Hindlimb muscle (tissue), 1 donor: ENCODE measurements around the gene PDXP. TPM values are rescaled to one million over a fixed set of nuclear protein-coding genes. Genes with fewer than 3 reads are reported as not detected.

Experiments
- DNase-seq: peaks from one replicate; pipeline ENCODE4 v3.0.0-alpha.2; 2013
- polyA plus RNA-seq: library from polyadenylated mRNA; unstranded; fragments of 120-200 nt; gene quantifications from one replicate; pipeline ENCODE4 v1.2.1, GENCODE V29; 2013; ENCODE audit not compliant: insufficient read length

The PDXP gene
- polyA plus RNA-seq, 1 donor: 12.6 TPM

GRCh38 chr22:37703906-37704305, 45.4 kb downstream of the PDXP start:
- no peak for DNase-seq

GRCh38 chr22:37704645-37705044, 46.1 kb downstream of the PDXP start:
- no peak for DNase-seq

- no peak for DNase-seq
Measured at GRCh38 chr22:37705205-37705604, 46.7 kb downstream of the PDXP start.

GRCh38 chr22:37708580-37709444, 50.3 kb downstream of the PDXP start:
- no peak for DNase-seq

GRCh38 chr22:37709445-37709765, 50.9 kb downstream of the PDXP start:
- no peak for DNase-seq

- no peak for DNase-seq
Measured at GRCh38 chr22:37710675-37711074, 52.2 kb downstream of the PDXP start.

- DNase-seq: no peak
Measured at GRCh38 chr22:37711490-37711889, 53.0 kb downstream of the PDXP start.

- no peak for DNase-seq
Measured at GRCh38 chr22:37713761-37714160, 55.2 kb downstream of the PDXP start.

GRCh38 chr22:37714634-37715033, 56.1 kb downstream of the PDXP start:
- no peak for DNase-seq

- DNase-seq: no peak
Measured at GRCh38 chr22:37715760-37716159, 57.2 kb downstream of the PDXP start.

Other genes starting within 250 kb of the PDXP start
- 1.1 TPM for gene ELFN2, start 231.2 kb upstream of the PDXP start, polyA plus RNA-seq
- gene MFNG, start 172.3 kb upstream of the PDXP start, polyA plus RNA-seq: 7.7 TPM
- gene CARD10, start 139.3 kb upstream of the PDXP start, polyA plus RNA-seq: 12.3 TPM
- 53.9 TPM for gene CDC42EP1, start 98.2 kb upstream of the PDXP start, polyA plus RNA-seq
- gene LGALS2, start 78.6 kb upstream of the PDXP start, polyA plus RNA-seq: not detected
- 47.4 TPM for gene GGA1, start 49.9 kb upstream of the PDXP start, polyA plus RNA-seq
- 7.1 TPM for gene SH3BP1, start 19.1 kb upstream of the PDXP start, polyA plus RNA-seq
- 1,276 TPM for gene LGALS1, start 16.9 kb downstream of the PDXP start, polyA plus RNA-seq
- gene NOL12, start 27.6 kb downstream of the PDXP start, polyA plus RNA-seq: 15.8 TPM
- gene TRIOBP, start 38.3 kb downstream of the PDXP start, polyA plus RNA-seq: 52.7 TPM
- 5.6 TPM for gene GCAT, start 149.2 kb downstream of the PDXP start, polyA plus RNA-seq
- gene GALR3, start 164.7 kb downstream of the PDXP start, polyA plus RNA-seq: not detected
- gene ANKRD54, start 185.6 kb downstream of the PDXP start, polyA plus RNA-seq: 10.4 TPM
- 1,289 TPM for gene EIF3L, start 190.7 kb downstream of the PDXP start, polyA plus RNA-seq
- 50.2 TPM for gene MICALL1, start 247.6 kb downstream of the PDXP start, polyA plus RNA-seq